HG02678 (cell line): Measurements from ENCODE around the gene CDX2.

Source experiments
- ATAC-seq: cut with Tn5 transposase; IDR thresholded peaks from one replicate; pipeline ENCODE4 v1.9.1; 2021; ENCODE audit warnings: mild to moderate bottlenecking, moderate library complexity; ENCODE audit not compliant: unreplicated experiment

CDX2 gene

GRCh38 chr13:27919659-27919933 is 49.5 kb downstream of the CDX2 start:
- no peak for ATAC-seq

GRCh38 chr13:27918918-27919658 is 50.0 kb downstream of the CDX2 start:
- ATAC-seq = no peak

- no peak for ATAC-seq
These were observed 50.8 kb downstream of the CDX2 start for GRCh38 chr13:27918041-27918917.

- no peak for ATAC-seq
These were observed 51.8 kb downstream of the CDX2 start for GRCh38 chr13:27917121-27917947.

GRCh38 chr13:27915301-27916207 is 53.6 kb downstream of the CDX2 start:
- ATAC-seq = no peak

GRCh38 chr13:27913160-27913559 is 56.0 kb downstream of the CDX2 start:
- no peak for ATAC-seq

- no peak for ATAC-seq
These were observed 57.6 kb downstream of the CDX2 start for GRCh38 chr13:27911521-27911920.
